GM18517 (cell line): ENCODE results near the gene LRRK2.
"Not testable (repeated sequence)": the region's sequence is repeated elsewhere in the genome, so short reads cannot be mapped to it uniquely, and the experiment has no call there.

Experiments
- ATAC-seq: cut with Tn5 transposase; IDR thresholded peaks from one replicate; pipeline ENCODE4 v1.9.1; 2021; ENCODE audit warnings: mild to moderate bottlenecking, moderate library complexity; ENCODE audit not compliant: unreplicated experiment

The LRRK2 gene

GRCh38 chr12:40312982-40313576 lies 88.3 kb downstream of the LRRK2 start:
- ATAC-seq, result no peak

DNA sequence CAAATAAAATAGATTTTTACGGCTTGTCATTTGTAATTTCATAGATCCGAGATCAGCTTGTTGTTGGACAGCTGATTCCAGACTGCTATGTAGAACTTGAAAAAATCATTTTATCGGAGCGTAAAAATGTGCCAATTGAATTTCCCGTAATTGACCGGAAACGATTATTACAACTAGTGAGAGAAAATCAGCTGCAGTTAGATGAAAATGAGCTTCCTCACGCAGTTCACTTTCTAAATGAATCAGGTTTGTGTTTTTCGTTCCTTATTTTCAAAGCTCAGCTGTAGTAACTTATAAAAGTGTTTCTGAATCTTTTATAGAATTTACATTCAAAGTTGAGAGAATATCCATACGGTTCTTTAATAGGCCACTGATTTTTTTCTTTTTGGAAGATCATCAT lies 89.1 kb downstream of the LRRK2 start:
- ATAC-seq, result peak; percentile 87

- no peak for ATAC-seq
These were observed 90.1 kb downstream of the LRRK2 start for GRCh38 chr12:40314927-40315326.

DNA sequence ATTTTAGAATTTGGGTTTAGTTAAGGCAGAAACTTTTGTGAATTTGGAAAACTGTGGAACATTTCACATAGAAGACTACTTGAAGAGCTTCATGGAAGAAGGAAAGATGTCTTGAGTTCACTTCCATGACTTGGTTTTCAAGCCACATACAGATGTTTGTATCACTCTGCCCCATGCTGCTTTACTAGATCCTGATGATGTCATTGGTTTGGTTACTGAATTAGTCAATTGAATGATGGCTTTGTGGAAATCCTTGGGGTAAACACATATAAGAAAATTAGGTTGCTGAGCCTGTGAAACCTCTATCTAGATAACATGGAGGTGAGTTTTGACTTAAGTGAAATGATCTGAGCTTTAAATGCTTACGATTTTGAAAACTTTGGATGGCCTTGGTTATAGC lies 90.6 kb downstream of the LRRK2 start:
- ATAC-seq, result no peak

- ATAC-seq, result no peak
These were observed 99.5 kb downstream of the LRRK2 start for GRCh38 chr12:40324261-40324660.

DNA sequence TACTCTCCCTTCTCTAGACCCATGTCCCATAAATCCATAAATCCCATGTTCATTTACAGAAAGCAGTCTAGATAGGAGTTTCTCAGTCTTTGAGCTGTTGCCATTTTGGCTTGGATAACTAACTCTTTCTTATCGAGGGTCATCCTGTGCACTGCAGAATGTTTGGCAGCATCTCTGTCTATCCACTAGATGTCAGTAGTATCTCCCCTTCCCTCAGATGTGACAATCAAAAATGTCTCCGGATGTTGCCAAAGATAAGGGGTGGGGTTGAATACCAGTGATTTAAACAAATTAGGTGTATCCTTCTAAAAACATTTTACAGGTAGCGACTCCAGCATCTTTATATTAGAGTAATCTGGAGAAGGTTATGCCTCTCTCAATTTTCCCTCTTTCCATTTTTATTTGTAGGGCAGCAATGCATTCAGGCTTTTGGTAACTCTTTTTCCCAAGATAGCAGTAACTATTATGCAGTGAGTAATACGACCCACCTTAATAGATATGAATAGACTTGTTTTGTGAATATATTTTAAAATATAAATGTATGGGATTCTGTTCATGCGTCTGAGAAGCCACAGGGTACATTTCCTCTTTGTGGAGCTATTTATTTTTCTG lies 100.7 kb downstream of the LRRK2 start:
- peak; percentile 66 for ATAC-seq

- no peak for ATAC-seq
These were observed 102.7 kb downstream of the LRRK2 start for GRCh38 chr12:40327535-40327934.

- ATAC-seq, result no peak
These were observed 105.4 kb downstream of the LRRK2 start for GRCh38 chr12:40330180-40330579.

GRCh38 chr12:40331886-40332285 lies 107.1 kb downstream of the LRRK2 start:
- ATAC-seq, result no peak

GRCh38 chr12:40335991-40336390 lies 111.2 kb downstream of the LRRK2 start:
- no peak for ATAC-seq

GRCh38 chr12:40336573-40337199 lies 111.9 kb downstream of the LRRK2 start:
- ATAC-seq, result no peak

DNA sequence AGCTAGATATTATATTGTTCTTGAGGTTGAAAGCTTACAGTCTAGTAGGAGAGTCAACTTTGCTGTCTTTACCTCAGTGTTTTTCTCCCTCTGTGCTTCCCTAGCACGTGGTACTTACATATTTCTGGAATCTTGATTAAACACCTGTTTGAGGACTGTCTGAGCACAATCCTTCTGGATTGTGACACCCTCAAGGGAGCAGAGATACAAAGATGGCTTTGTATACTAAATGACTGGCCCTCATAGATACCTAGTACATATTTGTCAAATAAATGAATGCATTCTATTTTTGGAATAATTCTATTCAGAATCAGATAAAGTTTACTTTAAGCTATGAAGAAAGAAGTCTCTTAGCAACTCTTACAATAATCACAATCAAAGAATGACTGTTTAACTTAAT lies 113.3 kb downstream of the LRRK2 start:
- no peak for ATAC-seq

DNA sequence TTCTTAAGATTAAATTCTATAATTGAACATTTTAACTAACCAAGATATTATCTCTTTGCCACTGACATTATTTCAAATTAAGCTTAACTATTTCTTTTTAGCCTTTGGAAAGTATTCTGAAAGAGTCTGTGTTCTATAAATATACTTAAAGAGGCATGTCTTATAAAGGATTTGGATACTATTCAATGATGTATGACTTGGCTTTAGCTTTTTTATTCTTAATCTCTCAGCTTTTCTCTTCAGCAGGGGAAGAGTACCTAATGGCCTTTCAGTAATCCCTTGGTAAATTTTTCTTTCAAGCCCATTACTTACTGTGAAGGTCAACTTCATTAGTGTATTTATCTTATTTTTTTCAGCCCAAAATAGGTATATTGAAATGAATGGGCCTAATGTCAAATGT lies 113.8 kb downstream of the LRRK2 start:
- ATAC-seq, result no peak

DNA sequence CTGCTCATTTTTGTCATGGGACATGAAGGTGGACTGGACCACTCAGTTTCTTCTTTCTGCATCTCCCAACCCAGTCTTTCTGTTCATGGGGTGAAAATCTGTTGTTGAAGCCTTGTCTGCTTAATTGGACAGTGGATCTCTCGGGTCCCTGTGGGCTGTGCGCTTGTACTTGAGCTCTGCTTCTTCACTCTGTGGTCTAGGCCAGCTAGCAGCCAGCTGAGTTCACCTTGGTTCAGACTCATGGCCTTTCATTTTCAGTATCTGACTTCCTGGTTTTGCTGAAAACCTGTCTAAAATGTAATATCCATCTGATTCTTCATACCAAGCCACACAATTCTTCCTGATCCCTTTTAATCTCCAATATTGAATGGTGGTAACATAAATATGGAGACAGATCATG lies 117.2 kb downstream of the LRRK2 start:
- no peak for ATAC-seq

- no peak for ATAC-seq
These were observed 118.3 kb downstream of the LRRK2 start for GRCh38 chr12:40343124-40343523.

DNA sequence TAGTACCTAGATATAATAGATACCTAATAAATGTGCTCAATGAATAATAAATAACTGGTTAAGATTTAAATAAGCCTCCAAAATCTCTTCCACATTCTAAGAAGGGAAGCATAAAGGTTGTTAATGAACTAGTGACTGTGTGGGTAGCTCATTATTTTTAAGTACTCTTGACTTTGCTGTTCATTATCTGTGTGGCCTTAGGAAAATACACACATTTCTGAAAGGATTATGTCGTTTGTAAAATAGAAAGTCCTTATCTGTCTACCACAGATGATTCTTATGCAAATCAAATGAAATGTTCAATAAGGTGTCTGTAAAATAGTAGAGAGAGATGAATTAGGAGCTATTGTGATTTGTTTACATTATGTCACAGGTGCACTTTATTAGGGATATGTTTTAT lies 119.5 kb downstream of the LRRK2 start:
- no peak for ATAC-seq

- no peak for ATAC-seq
These were observed 127.2 kb downstream of the LRRK2 start for GRCh38 chr12:40351976-40352375.

GRCh38 chr12:40375076-40375475 lies 150.3 kb downstream of the LRRK2 start:
- ATAC-seq, result peak; percentile 51

- ATAC-seq, result peak; percentile 50
These were observed 151.9 kb downstream of the LRRK2 start for GRCh38 chr12:40376533-40377267.

- ATAC-seq, result no peak
These were observed 153.9 kb downstream of the LRRK2 start for GRCh38 chr12:40378691-40379090.

DNA sequence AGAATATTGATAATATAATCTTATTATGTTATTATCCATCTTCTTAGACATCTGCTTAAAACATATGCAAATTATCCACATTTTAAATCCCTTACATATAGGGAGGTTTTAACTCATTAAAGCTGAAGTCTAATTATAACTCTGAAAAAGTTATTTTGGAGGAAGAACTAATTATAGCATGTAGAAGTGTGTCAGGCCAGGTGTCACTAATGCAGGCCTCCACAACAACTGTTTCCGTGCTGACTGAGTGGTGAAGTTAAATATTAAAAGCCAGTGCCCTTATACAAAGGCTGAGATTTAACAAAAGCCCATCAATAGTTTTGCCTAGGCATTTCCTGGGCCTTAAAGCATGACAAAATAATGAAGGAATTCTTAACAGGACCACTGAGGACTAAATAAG lies 157.4 kb downstream of the LRRK2 start:
- ATAC-seq, result peak; percentile 52

DNA sequence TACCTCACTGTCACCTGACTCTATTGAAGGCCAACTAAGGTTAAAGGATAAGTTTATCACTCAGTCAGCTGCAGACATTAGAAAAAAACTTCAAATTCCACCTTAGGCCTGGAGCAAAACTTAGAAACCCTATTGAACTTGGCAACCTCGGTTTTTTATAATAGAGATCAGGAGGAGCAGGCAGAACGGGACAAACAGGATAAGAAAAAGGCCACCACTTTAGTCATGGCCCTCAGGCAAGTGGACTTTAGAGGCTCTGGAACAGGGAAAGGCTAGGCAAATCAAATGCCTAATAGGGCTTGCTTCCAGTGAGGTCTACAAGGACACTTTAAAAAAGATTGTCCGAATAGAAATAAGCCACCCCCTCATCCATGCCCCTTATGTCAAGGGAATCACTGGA lies 162.5 kb downstream of the LRRK2 start:
- not testable (repeated sequence) for ATAC-seq
